ENCODE results near the gene B3GALT4. TPM values are rescaled to one million over a fixed set of nuclear protein-coding genes. Genes with fewer than 3 reads are reported as not detected.
A peak's percentile ranks its signal among the peaks of the same experiment; 100 is the strongest.

Gene B3GALT4
- total and polyA plus RNA-seq, 2 donors (not counting 1 experiment from before 2014, with no cell fraction given) = 10.2 to 44.1 TPM

DNA sequence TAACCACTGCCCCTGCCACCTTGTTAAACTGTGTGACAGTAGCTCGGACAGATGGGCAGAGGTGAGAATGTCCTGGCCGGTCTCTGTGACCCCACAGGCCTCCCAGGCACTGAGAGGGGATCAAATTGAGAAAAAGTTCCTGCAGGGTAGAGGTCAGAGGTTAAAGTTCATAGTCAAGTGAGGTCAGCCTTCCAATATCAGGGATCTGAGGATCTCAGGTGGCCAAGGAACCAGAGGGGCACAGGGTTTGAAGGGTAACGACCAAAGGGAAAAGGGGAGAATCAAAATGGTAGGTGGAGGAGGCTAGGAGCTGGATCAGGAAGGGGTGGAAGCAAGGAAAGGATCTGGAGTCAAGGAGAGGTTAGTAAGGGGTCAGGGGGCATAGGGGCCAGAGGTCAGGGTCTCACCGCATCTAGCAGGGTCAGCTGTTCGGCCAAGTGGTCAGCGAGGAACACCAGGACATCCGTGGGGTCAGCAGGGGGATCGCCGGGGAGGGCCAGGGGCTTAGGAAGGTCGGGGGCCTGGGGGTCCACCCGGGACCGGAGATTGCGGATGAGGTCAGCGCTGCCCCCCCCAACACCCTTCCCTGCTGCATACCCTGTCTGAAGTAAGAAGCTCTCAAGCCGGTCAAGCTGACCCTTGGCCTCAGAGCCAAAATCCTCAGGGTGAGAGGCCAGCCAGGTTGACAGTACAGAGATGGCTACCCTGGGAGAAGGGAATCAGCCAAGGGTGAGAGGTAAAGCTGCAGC is 18.9 kb downstream of the B3GALT4 start:
- ATAC-seq (ENCODE audit: low read depth) (no peak), DNase-seq (no peak)
- Histone ChIP-seq H4K20me1 (ENCODE audit: control insufficient read depth, insufficient read depth, low read length, poor library complexity, severe bottlenecking) (peaks cover 20% of the 10 kb centered on the region), H3K4me3 (ENCODE audit: control extremely low read depth in 1 of 5, extremely low read depth in 1 of 5, insufficient read depth in 1 of 5, low read depth in 2 of 5, low read length in 4 of 5) (no peak overlapping the region), H3K27me3 (replicated peaks in 1 of 4; ENCODE audit: control extremely low read depth in 1 of 4, control insufficient read depth in 3 of 4, insufficient read depth in 4 of 4, low read length in 3 of 4) (no peaks in the 10 kb centered on the region), H3K9ac (ENCODE audit: low read length) (no peak overlapping the region), H3K79me2 (ENCODE audit: control insufficient read depth, insufficient read depth, low read length) (peaks cover 13% of the 10 kb centered on the region), H2AFZ (ENCODE audit: insufficient read depth, low read depth, low read length, poor library complexity, severe bottlenecking) (no peak overlapping the region), H3K27ac (ENCODE audit: low read length in 2 of 2) (no peak overlapping the region), H3K4me1 (ENCODE audit: control insufficient read depth in 2 of 2, insufficient read depth in 2 of 2, low read length in 2 of 2) (peaks cover 12 to 22% of the 10 kb centered on the region in 2 donors), H3K4me2 (replicated peaks; ENCODE audit: low read depth, low read length, poor library complexity, severe bottlenecking) (no peak overlapping the region), H3K9me3 (ENCODE audit: control extremely low read depth in 1 of 3, control insufficient read depth in 2 of 3, insufficient read depth in 1 of 3, low read length in 2 of 3) (no peaks in the 10 kb centered on the region), H3K36me3 (replicated peaks in 1 of 2; ENCODE audit: control extremely low read depth in 1 of 2, control insufficient read depth in 1 of 2, extremely low read depth in 1 of 2, insufficient read depth in 2 of 2, low read length in 1 of 2) (peaks cover 0 to 60% of the 10 kb centered on the region in 2 experiments)
- CTCF ChIA-PET = interaction anchor here (0.9 to 1.8 kb wide), 3 partner anchors 18 to 49 kb away, joined by 3 to 4 read pairs (median 4); partner anchors contain the start of gene B3GALT4
- no peak for TF ChIP-seq EZH2 (IDR thresholded peaks at IDR 0.05; ENCODE audit: borderline replicate concordance, insufficient read depth, low read depth, low read length, poor library complexity, severe bottlenecking)
- TF ChIP-seq, protein P1, sequence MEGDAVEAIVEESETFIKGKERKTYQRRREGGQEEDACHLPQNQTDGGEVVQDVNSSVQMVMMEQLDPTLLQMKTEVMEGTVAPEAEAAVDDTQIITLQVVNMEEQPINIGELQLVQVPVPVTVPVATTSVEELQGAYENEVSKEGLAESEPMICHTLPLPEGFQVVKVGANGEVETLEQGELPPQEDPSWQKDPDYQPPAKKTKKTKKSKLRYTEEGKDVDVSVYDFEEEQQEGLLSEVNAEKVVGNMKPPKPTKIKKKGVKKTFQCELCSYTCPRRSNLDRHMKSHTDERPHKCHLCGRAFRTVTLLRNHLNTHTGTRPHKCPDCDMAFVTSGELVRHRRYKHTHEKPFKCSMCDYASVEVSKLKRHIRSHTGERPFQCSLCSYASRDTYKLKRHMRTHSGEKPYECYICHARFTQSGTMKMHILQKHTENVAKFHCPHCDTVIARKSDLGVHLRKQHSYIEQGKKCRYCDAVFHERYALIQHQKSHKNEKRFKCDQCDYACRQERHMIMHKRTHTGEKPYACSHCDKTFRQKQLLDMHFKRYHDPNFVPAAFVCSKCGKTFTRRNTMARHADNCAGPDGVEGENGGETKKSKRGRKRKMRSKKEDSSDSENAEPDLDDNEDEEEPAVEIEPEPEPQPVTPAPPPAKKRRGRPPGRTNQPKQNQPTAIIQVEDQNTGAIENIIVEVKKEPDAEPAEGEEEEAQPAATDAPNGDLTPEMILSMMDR (IDR thresholded peaks at IDR 0.05) = no peak
- intact Hi-C loops (cut with micrococcal nuclease) = no loop called here
- no peaks in the 10 kb centered on the region for H3K27me3 Mint-ChIP-seq
- H3K9me3 Mint-ChIP-seq (ENCODE audit: insufficient read depth) = no peaks in the 10 kb centered on the region
- H3K27ac Mint-ChIP-seq = peak overlapping the region; percentile 47
- H3K4me1 Mint-ChIP-seq = peaks cover 33% of the 10 kb centered on the region
- H3K4me3 Mint-ChIP-seq = peak overlapping the region; percentile 46
- POLR2A ChIA-PET = no interaction called here
- 95% methylated on average over 9 of the region's 15 CpGs for WGBS (ENCODE audit: insufficient coverage)

Measured in B cell (primary cell).